Stimulated activated CD4-positive, alpha-beta T cell treated with anti-CD3 and anti-CD28 coated beads, Interleukin-4, amount 100 ng/mL, for 1 hour (primary cell): ENCODE results near the gene RAD9B.
"Not testable (repeated sequence)": the region's sequence is repeated elsewhere in the genome, so short reads cannot be mapped to it uniquely, and the experiment has no call there.

Experiments
- DNase-seq: peaks from one replicate; pipeline ENCODE4 v3.0.0-alpha.2; 2020

RAD9B gene

DNA sequence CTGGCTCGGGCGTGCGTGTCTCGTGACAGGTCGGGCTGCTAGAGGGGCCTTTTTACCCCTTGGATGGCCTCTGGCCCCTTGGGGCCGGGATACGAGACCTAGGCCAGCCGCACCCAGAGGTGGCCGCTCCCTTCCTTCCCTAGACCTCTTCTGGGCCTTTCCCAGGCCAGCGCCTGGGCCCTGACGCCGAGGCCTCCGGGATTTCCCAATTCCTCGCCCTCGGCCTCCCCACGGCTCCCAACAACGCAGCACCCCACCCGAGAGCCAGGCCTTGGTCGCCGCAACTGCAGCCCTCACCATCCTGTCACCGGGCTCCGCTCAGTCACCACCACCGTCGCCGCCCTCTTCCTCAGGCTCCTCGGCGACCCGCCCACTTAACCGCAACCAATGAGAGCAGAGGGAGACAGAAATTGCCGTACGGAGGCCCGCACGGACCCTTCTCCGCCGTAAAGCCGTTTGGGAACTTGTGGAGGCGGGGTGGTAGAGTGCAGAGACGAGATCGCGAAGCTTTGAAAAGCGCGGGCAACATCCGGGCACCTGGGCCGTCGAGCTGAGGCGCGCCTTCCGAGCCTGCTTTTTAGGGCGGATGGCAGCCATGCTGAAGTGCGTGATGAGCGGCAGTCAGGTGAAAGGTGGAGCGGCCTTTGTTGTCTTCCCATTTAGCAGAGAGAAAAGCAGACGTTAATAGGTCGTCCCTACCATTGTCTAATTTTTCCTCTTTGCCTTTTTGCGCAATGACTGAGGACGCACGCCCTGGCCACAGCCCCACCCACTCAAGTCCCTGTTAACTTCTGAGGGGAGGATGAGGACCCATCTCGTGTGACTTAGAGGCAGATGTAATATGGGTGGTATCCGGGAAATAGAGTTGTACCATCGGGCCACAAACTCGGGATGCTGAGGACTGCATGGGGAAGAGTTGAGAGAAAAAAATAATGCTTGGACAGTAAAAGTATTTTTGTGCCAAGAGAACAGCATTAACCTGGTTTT, at the start of gene RAD9B, which contains the start of gene VPS29:
RAD9B (plus strand) TSS at position 580 of the 987 bp plus-strand sequence; CDS start at position 587, 7 bp downstream.
VPS29 (minus strand) TSS at position 360 of the 987 bp plus-strand sequence; CDS start at position 300, 60 bp downstream.
- DNase-seq, result peak; percentile 98

DNA sequence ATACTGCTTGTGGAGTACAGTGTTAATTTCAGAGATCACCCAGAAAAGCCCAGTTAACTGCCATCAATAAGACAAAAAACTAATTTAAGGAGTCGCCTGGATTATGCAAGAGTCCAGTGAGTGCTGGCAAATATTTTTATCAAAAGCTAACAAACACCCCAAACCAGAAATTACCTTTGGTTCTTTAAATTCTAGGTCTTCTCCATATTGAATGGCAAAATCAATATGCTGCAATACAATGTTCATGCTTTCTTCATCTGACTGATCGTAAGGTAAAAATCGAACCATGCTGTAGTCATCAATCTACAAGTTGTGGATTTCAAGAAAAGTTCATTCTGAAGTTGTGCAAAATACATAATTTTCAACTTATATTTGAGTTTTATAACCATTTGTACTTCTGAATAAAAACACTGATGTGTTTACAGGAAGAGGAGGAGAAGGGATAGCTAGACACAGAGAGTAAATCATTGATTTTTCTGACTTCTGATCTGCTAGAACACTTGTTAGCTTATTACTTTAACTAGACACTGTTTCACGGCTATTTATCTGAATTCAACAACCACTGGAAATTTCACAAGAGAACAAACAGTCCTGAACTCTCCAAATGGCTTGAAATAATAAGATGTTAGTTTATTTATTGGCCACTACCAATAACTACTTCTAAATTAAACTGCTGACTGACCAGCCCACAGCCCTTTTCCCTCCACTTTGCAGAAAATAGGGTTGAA, 48.4 kb upstream of the RAD9B start:
- no peak for DNase-seq

DNA sequence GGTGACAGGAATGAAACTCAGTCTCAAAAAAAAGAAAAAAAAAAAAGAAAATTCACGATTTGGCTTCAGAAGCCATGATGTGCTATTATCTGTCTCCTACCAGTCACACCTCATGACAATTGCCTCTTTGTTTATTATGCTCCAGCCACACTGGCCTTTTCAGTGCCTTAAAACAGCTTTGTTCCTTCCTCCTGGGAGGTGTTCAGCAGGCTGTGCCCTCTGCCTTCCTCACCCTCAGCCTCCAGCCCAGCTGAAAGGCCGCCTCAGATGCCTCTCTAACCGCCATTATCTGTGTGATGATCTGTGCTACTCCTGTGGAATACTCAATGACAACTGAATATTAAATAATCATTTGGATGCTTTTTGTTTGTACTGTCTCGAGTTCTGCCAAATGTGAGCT, 43.4 kb upstream of the RAD9B start:
- DNase-seq, result no peak

DNA sequence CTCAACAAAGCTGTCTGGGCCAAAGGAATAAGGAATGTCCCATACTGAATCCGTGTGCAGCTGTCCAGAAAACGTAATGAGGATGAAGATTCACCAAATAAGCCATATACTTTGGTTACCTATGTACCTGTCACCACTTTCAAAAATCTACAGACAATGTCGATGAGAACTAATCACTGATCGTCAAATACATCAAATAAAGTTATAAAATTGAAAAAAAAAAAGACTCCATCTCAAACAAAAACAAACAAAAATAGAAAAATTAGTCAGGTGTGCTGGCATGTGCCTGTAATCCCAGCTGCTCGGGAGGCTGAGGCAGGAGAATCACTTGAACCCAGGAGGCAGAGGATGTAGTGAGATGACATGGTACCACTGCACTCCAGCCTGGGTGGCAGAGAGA, 40.9 kb upstream of the RAD9B start:
- DNase-seq, result not testable (repeated sequence)

DNA sequence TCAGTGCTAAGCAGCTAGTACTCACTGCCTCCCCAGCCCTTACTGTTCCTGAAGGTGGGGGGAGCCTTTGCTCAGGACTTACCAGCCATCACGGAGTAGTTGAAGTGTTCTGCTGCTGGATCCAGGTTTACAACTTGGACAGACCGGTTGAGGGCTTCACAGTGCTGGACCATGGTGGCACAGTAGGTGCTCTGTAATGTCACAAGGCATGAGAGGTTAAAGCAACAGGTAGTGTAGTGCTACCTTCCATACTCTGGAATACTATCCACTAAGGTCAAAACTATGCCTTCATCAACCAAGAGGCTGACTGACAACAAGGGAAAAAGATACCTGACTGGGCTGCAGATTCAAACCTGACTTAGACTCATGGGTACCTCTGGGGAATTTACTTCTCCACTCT, 37.1 kb upstream of the RAD9B start:
- no peak for DNase-seq

DNA sequence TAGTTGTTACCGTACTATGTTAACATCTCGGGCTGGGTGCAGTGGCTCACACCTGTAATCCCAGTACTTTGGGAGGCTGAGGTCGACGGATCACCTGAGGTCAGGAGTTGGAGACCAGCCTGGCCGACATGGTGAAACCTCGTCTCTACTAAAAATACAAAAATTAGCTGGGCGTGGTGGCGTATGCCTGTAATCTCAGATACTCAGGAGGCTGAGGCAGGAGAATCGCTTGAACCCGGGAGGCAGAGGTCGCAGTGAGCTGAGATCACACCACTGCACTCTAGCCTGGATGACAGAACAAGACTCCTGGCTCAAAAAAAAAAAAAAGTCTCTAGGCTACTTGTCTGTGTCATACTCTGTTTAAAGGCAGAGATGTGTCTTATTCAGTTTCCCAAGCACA, 36.4 kb upstream of the RAD9B start:
- DNase-seq, result not testable (repeated sequence)

DNA sequence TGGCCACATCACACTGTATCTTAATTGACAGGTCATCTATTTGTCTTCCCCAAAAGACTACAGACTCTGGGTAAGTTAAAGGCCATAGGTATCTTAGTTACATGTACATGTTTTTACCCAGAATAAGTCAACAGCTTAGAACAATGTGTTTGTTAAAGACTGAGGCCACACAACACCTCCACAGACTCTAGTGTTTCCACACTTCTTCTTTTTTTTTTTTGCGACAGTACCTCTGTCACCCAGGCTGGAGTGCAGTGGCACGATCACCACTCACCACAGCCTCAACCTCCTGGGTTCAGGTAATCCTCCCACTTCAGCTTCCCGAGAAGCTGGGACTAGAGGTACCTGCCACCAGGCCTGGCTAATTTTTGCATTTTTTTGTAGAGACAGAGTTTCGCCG, 35.3 kb upstream of the RAD9B start:
- no peak for DNase-seq

DNA sequence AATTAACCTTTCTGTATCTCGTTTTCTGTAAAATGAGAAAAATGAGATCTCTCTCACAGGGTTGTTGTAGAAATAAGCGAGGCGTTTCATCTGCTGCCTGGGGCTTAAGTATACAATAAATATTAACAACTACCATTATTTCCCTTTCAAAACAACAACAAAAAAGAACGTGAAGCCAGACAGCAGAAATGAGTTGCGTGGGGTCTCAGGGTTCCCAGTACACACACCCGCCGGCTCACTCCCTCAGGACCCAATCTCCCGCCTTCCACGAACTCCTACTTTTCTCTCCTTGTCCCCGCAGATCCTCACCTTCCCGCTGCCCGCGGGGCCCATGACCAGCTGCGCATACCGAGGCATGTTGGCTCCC, 34.3 kb upstream of the RAD9B start:
- no peak for DNase-seq

DNA sequence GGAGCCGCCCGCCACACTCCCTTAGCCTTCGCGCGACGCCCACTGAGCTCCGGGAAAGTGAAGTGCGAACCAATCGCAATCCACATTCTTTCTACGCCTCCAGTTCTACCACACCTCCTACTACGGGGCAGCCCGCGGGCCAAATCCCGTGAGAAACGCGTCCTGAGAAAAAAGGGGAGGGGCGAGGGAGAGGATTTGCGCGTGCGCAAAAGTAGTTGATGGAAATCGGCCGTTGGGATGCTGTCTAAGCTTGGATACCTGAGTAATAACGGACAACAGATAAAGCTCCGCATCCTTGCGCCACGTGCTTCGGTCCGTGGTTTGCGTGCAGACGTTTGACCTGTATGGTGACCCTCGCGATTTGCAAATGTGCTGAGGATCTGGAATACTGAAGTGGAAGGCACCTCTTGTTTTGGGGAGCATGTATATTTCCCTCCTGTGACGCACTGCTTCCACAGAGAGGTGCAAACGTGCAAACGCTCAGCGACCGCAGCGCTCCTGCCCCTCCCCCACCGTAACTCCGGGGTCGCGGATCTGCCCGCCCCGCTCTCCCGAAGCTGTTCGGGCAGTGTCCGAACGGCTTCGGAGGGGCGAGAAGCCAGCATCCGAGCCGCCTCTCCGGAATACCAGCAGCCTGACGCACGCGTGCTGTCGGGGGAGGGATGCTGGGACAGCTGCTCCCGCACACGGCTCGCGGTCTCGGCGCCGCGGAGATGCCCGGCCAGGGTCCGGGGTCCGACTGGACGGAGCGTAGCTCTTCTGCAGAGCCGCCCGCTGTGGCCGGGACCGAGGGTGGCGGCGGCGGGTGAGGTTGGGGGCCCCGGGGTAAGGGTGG, 33.7 kb upstream of the RAD9B start, which contains the start of the genes FAM216A and GPN3:
FAM216A (plus strand) TSS at position 632 of the 835 bp plus-strand sequence; CDS start at position 663, 31 bp downstream.
GPN3 (minus strand) TSS at position 44 of the 835 bp plus-strand sequence. CDS start 54 bp downstream, outside the sequence.
- DNase-seq, result peak; percentile 91

DNA sequence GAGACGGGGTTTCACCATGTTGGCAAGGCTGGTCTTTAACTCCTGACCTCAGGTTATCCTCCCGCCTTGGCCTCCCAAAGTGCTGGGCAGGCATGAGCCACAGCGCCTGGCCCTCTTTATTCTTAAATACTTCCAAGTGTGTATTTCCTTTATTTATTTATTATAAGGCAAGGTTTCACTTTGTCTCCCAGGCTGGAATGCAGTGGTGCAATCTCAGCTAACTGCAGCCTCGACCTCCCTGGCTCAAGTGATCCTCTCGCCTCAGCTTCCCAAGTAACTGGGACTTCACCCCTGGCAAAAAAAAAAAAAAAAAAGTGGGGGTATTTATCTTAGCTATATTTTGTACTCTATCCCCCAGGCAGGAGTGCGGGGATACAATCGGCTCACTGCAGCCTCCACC, 26.7 kb upstream of the RAD9B start:
- DNase-seq, result no peak

DNA sequence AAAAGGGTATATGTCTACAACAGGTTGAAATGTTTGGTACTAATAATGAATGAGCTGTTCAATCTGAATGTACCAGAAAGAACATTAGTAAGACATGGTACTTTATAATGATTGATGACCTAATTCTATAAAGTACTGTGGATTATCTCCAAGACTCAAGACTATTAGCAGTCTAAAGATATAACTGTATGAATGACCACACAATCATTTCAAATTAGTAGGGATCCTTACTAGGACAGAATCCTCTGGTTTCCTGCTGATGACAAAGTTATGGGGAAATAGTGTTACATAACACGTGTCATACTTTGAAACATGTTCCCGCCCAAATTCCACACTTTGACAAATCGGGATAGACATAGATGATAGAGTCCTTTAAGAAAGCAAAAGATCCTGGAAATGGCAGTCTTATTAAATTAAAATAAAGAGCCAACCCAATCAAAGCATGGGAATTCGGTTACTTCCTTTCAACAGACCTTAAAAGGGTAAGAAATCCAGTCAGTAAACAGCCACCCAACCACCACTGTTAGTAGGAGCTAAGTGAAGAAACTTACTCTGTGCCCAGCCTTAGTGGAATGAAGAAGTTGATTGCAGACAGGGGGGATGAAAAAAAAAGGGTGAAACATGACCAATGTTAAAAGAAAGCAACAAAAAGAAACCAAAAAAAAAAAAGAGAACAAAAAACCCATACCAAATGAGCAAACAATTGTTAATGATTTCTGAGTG, 3.0 kb upstream of the RAD9B start:
- no peak for DNase-seq

DNA sequence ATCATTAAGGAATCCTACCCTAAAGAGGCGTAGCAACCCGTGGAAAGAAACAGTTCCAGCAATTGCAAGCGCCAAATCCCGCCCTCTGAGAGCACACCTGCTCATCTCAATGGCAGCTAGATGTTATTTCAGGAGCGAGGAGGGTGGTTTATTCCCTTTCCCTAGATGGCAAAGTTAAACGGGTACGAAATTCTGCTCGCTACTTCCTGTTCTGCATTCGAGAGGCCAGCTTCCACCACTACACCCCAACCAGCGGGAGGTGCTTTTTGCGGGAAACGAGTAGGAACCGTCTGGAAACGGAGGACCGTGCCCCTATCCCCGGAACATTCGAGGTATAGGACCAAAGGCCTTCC, 756 bp upstream of the RAD9B start:
- DNase-seq, result peak; percentile 17

DNA sequence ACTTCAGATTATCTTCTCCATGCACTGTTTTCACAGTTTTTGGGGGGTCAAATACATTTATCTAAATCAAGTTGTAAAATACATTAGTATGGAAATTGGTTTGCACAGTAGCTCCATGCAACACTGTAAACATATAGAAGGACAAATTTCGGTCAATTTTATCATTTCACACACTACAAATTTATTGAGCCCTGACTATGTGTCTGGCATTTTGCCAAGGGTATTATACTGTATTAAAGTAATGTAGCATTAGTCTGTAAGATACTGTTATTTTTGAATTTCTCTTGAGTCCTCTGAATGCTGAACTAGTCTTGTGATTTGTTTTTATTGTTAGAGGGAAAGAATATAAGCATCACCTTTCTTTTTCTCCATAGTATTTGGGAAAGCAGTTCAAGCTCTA, 1.3 kb downstream of the RAD9B start:
- DNase-seq, result no peak

DNA sequence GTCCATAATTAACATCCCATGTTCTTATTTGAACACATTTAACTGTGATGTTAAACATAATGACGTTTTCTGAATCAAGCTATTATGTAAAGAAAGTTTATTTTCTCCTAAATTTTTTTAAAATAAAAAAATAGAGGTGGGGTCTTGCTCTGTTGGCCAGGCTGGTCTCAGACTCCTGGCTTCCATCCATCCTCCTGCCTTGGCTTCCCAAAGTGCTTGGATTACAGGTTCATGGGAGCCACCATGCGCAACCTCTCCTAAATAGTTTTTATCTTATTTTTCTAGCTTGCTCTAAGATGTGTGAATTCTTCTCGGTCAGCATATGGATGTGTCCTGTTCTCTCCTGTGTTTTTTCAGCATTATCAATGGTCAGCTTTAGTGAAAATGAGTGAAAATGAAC, 3.2 kb downstream of the RAD9B start:
- no peak for DNase-seq

DNA sequence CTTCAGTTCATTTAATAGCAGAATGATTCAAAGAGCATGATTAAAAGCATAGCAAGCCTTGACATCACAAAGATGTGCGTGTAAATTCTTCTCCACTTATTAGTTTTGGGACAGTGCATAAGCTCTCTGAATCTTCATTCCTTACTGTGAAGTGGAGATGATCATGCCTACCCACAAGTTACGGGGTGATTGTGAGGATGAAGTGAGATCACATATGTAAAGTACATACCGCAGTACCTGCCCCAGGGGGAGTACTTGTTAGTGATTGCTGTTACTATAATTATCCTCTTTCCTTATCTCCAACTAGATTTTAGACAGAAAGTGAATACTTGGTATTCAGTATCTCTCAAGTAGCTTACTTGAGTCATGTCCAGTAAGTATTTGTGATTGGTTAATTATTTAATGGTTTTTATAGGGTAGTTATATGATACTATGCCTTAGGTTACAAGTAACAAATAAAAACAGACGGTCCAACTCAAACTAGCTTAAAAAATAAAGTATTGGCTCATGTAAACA, 6.0 kb downstream of the RAD9B start:
- no peak for DNase-seq

DNA sequence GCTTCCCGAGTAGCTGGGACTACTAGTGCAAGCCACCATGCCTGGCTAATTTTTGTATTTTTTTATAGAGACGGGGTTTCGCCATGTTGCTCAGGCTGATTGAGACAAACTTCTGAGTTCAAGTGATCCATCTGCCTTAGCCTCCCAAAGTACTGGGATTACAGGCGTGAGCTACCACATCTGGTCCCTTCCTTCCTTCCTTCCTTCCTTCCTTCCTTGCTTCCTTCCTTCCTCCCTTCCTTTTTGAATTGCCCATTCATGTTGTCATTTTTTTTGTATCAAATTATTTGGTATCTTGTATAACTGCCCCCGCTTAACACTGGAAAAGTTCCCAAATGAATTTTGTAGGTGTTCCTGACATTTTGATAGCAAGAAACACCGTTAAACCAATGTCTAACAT, 11.7 kb downstream of the RAD9B start:
- DNase-seq, result no peak

DNA sequence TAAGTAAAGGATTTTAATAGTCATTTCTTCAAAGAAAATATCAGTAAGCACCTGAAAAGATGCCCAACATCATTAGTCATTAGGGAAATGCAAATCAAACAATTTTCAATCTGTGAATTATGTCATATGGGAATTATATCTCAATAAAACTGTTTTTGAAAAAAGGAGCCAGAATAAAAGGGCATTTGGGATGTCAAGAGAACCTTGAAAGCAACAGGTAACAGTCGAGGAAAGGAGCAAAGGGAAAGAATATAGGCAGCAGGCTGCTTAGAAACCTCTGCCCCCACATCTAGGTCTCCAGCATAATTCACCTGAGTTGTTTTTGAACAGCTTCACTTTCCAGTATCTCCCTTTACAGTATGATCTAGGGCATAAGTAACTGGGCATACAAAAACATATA, 12.2 kb downstream of the RAD9B start:
- no peak for DNase-seq

DNA sequence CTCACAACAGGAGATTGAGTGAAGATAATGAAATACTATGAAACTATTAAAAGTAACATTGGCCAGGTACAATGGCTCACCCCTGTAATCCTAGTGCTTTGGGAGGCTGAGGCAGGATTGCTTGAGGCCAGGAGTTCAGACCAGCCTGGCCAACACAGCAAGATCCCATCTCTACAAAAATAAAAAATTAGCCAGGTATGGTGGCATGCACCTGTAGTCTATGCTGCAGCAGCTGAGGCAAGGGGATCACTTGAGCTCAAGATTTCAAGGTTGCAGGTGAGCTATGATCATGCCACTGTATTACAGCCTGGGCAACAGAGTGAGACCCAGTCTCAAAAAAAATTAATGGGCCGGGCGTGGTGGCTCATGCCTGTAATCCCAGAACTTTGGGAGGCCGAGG, 14.9 kb downstream of the RAD9B start:
- DNase-seq, result no peak

DNA sequence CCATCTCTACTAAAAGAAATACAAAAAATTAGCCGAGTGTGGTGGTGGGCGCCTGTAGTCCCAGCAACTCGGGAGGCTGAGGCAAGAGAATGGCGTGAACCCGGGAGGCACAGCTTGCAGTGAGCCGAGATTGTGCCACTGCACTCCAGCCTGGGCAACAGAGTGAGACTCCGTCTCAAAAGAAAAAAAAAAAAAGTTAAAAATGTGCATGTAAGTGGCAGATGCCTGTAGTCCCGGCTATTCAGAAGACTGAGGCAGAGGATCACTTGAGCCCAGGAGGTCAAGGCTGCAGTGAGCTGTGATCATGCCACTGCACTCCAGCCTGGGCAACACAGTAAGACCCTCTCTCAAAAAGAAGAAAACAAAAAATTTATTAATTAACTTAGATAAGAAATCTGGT, 15.9 kb downstream of the RAD9B start:
- DNase-seq, result not testable (repeated sequence)

DNA sequence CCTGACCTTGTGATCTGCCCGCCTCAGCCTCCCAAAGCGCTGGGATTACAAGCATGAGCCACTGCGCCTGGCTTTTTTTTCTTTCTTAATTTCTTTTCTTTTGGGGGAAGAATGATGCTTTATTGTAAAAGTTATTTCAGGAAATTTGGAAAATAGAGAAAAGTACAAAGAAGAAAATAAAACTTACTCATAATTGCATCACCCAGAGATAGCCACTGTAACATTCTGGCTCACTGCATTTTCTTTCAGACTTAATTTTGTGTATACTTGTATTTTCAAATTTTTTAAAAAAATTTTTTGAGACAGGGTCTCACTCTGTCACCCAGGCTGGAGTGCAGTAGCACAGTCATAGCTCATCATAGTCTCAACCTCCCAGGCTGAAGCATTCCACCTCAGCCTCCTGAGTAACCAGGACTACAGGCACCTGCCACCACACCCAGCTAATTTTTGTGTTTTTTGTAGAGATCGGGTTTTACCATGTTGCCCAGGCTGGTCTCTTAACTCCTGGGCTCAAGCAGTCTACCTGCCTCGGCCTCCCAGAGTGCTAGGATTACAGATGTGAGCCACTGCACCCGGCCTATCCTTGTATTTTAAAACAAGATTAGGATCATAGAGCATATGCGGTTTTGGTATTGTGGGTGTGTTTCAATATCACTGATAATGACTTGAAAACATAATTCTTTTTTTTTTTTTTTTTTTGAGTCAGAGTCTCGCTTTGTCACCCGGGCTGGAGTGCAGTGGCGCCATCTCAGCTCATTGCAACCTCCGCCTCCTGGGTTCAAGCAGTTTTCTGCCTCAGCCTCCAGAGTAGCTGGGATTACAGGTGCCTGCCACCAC, 19.0 kb downstream of the RAD9B start:
- DNase-seq, result peak; percentile 16

DNA sequence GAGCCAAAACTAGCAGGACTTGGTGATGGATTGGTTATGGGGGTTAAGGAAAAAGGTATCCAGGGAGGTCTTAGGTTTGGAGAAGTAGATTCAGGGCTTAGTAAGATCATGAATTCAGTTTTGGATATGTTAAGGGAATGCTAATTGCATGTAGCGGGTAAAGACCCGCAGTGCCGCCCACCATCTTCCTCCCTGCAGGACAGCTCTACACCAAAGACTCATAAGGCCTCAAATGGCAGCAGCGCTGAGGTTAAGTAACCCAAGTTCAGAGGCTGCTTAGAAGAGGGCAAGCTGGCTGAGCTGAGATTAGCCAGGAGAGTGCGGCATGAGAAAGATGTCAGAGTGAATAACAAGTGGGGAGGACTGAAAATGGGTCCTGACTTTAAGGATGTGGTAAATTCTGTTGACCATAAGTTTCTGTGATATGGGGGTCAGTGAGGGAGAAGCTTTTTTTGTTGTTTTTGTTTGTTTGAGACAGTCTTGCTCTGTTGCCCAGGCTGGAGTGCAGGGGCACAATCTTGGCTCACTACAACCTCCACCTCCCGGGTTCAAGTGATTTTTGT, 26.2 kb downstream of the RAD9B start:
- DNase-seq, result no peak
